NK-92 treated with Interleukin-12 subunit alpha and Interleukin-12 subunit beta, amount 100 ng/mL, for 24 hours (cell line): ENCODE results near the gene PLXDC2.

ENCODE experiments used
- DNase-seq: peaks from one replicate; lab custom pipeline; 2025; lab: John Stamatoyannopoulos, UW

The PLXDC2 gene

GRCh38 chr10:19857876-19858275 lies 41.6 kb downstream of the PLXDC2 start:
- no peak for DNase-seq

DNA sequence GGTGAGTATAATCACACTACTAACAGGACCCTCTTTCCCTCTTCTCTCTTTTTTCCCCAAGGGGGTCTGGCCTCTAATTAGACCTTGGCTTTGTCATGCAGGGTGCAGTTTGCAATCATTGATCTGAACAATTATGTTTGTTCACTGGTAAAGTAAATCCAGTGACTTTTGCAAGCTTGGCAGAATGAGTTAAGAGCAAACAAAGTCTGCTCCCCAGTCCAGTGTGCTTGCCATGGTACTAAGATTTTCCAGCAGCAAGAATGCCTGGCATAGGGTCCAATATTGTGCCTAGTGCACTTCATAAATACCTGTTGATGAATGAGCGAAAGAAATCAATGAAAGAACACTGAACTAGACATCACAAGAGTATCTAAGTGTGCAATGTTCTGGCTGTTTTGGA lies 43.9 kb downstream of the PLXDC2 start:
- DNase-seq = no peak

DNA sequence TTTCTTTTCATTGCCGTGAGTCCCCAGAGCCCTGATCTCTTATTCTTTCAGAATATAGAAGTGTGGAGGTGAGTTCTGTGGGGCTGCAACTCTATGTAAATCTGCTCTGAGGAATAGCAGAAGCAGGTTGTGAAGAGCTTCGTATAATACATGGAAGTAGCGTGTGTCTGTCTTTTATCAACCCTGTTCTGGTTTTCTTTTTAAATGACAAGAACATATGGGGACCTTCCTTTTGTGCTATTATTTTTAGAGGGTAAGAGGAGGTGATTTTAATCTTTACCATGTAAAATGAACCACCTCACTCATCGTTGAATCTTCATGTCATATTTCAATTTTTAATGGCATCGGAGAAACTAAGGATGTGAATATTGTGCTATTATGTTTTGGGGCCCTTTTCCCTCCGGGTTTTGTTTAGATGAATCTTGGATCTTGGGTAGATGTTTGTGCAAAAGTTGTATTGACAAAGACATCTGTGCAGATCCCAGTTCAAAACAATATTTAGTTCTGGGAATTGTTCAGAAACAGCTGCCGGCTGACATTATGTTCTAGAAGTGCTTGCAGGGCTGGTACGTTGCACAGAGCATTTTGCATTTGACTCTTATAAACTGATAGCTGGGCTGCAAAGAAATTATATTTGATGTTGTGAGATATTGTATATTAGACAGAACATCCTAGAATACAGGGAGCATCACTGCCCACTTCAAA lies 46.7 kb downstream of the PLXDC2 start:
- no peak for DNase-seq

GRCh38 chr10:19865676-19866075 lies 49.4 kb downstream of the PLXDC2 start:
- DNase-seq = no peak

DNA sequence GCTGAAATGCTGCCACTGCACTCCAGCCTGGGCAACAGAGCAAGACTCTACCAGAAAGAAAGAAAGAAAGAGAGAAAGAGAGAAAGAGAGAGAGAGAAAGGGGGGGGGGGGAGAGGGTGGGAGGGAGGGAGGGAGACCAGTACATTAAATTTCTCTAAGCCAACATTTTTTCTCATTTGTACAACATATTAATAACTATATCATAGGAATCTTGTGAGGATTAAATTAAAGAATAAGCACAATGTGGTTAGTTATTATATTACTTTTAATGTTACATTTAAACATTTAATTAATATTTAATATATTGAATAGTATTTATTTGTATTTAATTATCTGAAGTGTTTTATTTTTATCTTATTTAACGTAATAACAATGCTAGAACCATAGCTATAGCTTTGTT lies 53.1 kb downstream of the PLXDC2 start:
- DNase-seq = no peak

DNA sequence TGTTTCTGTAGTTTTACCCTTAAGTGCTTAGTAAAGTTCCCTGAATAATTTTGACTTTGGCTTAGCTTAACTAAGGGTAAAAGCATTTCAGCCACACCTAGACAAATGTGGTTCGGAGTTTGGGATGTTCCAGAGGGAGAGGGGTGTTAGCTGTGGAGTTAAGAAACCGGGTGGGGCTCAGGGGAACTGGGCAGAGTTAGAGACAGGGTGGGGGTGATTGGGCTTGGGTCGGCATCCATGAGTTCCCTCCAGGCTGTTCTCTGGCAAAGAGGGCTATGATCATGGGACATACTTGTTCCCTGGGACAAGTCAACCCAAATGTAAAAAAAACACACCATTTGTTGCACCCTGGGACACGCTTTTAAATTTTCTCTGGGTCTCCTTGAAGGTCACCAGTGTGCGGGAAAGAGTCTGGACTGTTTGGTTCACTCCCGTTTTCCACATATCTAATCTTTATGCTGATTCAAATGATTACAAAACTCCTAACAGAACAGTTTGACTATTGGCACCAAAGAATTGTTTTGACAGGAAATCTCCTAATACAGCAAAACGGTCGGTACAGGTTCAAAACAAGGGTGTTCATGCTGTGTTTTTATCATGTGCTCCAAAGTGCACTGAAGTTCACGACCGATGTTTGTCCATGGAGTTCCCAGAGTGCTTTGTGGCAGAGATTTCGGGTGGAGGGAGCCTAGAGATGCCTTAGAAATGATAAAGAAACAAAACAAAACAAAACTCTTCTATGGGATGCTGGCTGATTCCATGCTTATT lies 56.5 kb downstream of the PLXDC2 start:
- no peak for DNase-seq

DNA sequence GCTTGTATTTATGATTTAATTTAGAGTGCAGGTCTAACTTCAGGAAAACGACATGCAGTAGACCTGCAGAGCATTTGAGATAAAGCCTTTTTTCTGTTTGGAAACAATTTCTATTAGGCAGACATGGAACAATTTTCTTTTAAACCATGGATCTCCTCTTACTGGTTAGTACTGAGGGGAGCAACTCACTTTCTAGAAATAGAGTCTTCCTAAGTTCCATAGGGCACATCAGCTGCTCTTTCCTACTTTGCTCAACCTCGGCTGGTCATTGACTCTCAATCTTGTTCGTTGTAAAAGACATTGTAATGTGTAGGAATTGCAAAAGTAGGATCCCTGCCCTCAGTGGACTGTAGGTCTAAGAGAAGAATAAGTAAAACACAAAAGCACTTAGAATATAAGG lies 58.0 kb downstream of the PLXDC2 start:
- no peak for DNase-seq

DNA sequence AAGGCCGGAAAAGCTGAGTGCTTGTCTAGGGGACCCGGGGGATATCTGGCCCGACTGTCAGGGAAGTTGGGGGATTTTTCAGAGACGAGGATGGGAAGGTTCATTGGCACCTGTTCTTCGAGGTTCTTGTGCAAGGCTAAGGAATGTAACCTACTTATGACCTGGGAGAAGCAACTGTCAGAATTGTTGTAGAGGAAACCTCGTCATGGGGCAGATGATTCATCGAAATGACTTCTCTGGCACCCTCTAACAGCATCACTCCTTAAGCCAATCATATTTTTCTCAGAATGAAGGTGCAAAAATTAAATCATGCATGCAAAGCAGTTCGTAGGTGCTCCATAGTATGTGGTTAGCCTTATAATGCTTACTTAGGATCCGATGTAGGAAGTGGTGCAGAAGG lies 58.6 kb downstream of the PLXDC2 start:
- peak; percentile 13 for DNase-seq

DNA sequence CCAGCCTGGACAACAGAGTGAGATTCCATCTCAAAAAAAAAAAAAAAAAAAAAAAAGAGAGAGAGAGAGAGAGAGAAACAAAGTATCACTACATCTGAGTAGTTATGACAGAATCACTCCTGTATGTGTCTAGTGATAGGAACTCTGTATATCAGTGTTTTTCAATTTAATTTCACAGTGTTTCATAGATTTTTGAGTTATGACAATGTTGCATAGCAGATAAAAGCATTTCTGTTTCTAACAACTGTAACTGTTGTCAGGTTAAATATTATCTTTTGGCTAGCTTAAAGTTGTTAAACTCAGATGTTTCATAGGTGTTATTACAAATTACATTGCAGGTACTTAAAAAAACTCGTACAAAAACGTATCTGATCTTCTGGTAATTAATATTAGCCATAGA lies 60.3 kb downstream of the PLXDC2 start:
- DNase-seq = no peak

DNA sequence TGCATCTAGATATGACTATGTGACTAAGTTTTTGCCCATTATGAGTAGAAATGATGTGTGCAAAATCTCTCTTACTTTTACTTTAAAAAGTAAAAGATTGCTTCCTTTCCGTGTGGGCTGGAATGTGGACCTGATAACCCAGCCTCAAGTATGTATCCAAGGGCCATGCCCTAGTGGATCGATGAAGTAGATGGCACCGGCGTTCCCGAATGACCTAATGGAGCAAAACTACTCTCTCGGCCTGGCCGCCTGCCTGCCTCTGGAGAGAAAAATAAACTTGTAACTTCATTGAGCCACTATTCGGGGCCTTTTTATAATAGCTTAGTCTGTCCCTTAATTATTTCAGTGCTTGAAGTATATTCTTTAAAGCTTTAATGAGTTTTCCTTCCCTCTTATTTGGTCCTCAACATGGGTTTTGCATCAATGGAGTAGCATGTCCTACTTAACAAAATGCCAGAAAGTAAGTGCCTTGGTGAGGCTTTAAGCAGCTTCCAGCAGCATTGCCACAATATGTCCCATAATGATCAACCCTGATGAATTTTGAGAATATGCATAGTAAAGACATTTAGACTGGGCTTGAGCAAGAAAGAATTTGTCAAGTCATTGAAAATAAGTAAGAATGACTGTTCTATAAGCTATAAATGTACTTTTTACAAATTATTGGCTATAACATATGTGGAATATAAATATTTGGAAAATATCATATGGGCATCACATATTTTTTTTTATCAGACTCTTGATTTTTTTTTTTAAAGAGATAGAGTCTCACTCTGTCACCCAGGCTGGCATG lies 61.4 kb downstream of the PLXDC2 start:
- no peak for DNase-seq

DNA sequence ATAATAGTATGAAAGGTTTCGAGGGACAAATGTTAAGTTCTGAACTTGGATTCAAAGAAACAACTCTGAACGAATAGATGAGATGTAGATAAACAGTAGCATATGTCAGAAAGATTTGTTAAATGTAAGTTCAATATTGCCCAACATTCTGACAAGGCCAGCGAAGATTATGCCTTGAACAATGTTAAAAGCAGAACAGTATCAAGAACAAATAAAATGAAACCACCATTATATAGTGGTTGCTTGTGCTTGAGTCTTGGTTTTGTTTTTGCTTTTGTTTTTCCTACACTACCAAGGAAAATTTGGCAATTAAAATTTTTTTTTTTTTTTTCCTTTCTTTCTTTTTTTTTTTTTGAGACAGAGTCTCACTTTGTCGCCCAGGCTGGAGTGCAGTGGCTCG lies 66.4 kb downstream of the PLXDC2 start:
- no peak for DNase-seq

GRCh38 chr10:19888061-19888660 lies 71.9 kb downstream of the PLXDC2 start:
- DNase-seq = no peak

- DNase-seq = no peak
Observed at GRCh38 chr10:19889256-19889655, 73.0 kb downstream of the PLXDC2 start.

GRCh38 chr10:19891429-19891828 lies 75.2 kb downstream of the PLXDC2 start:
- no peak for DNase-seq

DNA sequence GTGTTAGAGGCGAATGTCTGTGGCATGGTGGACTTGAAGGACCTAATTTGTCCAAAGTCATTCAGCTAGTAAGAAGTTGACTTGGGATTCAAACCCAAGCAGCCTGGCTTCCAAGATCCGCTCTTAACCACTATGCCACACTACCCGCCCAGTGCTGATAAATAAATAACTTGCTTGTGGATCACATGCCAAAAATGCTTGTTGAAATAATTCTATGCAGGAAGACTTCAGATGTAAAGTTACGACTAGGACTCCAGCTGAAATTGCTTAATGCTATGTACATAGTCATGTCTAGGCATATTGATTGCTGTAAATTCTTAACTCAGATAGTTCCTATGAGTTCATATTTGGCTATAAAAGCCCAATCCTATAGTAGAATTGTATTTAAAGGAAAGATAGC lies 76.0 kb downstream of the PLXDC2 start:
- no peak for DNase-seq

DNA sequence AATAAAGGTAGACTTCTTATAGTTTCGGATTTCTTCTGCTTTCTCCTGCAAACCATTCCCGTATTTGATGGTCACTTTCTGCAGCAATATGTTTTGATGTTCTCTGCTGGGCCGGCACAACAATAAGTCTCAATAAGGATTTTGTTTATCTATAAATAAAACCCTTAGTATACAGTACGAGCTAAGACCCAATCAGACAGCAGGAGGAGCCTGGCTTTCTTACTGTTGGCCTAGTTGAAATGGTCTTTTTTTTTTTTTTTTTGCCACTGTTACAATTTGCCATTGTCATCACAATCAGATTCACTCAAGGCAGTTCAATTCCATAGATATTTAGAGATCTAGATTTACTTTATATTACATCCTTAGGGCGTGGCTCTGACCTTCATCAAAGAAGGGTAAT lies 76.4 kb downstream of the PLXDC2 start:
- DNase-seq = no peak

- no peak for DNase-seq
Observed at GRCh38 chr10:19895500-19895899, 79.3 kb downstream of the PLXDC2 start.

DNA sequence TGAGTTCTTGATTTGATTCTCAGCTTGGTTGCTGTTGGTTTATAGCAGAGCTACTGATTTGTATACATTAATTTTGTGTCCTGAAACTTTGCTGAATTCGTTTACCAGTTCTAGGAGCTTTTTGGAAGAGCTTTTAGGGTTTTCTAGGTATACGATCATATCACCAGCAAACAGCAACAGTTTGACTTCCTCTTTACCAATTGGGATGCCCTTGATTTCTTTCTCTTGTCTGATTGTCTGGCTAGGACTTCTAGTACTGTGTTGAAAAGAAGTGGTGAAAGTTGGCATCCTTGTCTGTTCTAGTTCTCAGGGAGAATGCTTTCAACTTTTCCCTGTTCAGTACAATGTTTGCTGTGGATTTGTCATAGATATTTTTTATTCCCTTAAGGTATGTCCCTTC lies 86.2 kb downstream of the PLXDC2 start:
- no peak for DNase-seq

DNA sequence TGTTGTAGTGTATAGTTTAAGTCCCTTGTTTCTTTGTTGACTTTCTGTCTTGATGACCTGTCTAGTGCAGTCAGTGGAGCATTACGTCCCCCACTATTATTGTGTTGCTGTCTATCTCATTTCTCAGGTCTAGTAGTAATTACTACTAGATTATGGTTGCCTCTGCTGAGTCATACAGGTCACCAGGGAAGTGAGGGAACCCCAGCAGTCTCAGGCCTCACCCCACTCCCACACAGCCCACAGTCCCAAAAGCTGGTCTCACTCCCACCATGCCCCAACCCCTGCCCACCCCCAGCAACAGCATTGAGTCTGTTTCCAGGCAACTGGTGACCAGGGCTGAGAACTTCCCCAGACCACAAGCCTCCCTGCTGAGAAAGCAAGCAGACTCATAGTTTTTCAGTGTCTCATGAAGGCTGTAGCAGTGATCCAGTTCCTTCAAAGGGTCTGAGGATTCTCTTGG lies 88.0 kb downstream of the PLXDC2 start:
- peak; percentile 64 for DNase-seq

- DNase-seq = no peak
Observed at GRCh38 chr10:19906108-19906791, 90.0 kb downstream of the PLXDC2 start.

GRCh38 chr10:19908991-19909696 lies 92.9 kb downstream of the PLXDC2 start:
- DNase-seq = no peak
